IPS-20b (cell line): ENCODE results near the gene ABLIM2.

ENCODE experiments used
- H3K27ac ChIP-seq: one replicate; pipeline ENCODE4 v1.5.1; 2013; ENCODE audit warnings: low read length
- H3K27me3 ChIP-seq: 2 replicates; pipeline ENCODE4 v1.6.1; 2013; ENCODE audit warnings: mild to moderate bottlenecking, low read length, inconsistent platforms; ENCODE audit not compliant: insufficient read depth
- H3K36me3 ChIP-seq: 2 replicates; pipeline ENCODE4 v1.6.1; 2013; ENCODE audit warnings: low read depth, mild to moderate bottlenecking, inconsistent platforms, low read length, moderate library complexity; ENCODE audit not compliant: insufficient read depth
- H3K4me1 ChIP-seq: 2 replicates; pipeline ENCODE4 v1.6.1; 2013; ENCODE audit warnings: mild to moderate bottlenecking, control low read depth, inconsistent platforms, low read length, moderate library complexity; ENCODE audit not compliant: insufficient read depth
- H3K4me3 ChIP-seq: 2 replicates; pipeline ENCODE4 v1.5.1; 2013; ENCODE audit warnings: mild to moderate bottlenecking, low read length, inconsistent platforms
- H3K9ac ChIP-seq: 2 replicates; pipeline ENCODE4 v1.6.1; 2013; ENCODE audit warnings: low read depth, mild to moderate bottlenecking, inconsistent platforms, low read length, moderate library complexity
- H3K9me3 ChIP-seq: 2 replicates; pipeline ENCODE4 v1.6.1; 2013; ENCODE audit warnings: mild to moderate bottlenecking, low read depth, low read length, inconsistent platforms; ENCODE audit not compliant: insufficient read depth

Gene ABLIM2

GRCh38 chr4:8119877-8120276 lies 38.7 kb downstream of the ABLIM2 start:
- H3K4me1 ChIP-seq: no peaks in the 10 kb centered on the region
- no peaks in the 10 kb centered on the region for H3K27me3 ChIP-seq
- H3K9me3 ChIP-seq: no peaks in the 10 kb centered on the region
- H3K4me3 ChIP-seq: no peak overlapping the region
- H3K9ac ChIP-seq: no peak overlapping the region
- no peak overlapping the region for H3K27ac ChIP-seq
- no peaks in the 10 kb centered on the region for H3K36me3 ChIP-seq

DNA sequence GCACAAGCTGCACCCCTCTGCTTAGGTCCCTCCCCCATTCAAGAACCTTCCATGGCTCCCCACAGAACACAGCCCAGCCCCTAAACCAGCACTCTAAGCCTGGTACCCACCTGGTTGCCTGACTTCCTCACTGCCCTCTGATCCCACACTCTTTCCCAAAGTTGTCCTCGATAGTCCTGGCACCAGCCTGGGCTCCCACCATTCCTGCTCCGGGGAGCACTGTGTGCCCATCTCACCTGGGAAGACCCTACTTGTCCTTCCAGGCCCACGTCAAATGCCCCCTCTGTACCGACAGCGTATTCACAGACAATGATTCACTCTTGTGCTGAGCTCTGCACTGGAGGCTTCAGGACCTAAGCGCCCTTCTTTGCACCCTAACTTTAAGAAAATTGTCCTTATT lies 40.1 kb downstream of the ABLIM2 start:
- Histone ChIP-seq H3K36me3 (no peaks in the 10 kb centered on the region), H3K9ac (no peak overlapping the region), H3K4me3 (no peak overlapping the region), H3K4me1 (no peaks in the 10 kb centered on the region), H3K27me3 (no peaks in the 10 kb centered on the region), H3K9me3 (no peaks in the 10 kb centered on the region), H3K27ac (no peak overlapping the region)

- no peaks in the 10 kb centered on the region for H3K9me3 ChIP-seq
- no peak overlapping the region for H3K27ac ChIP-seq
- H3K9ac ChIP-seq: no peak overlapping the region
- H3K36me3 ChIP-seq: no peaks in the 10 kb centered on the region
- no peak overlapping the region for H3K4me3 ChIP-seq
- H3K4me1 ChIP-seq: no peaks in the 10 kb centered on the region
- H3K27me3 ChIP-seq: no peaks in the 10 kb centered on the region
These were observed 40.6 kb downstream of the ABLIM2 start for GRCh38 chr4:8118035-8118434.

- no peaks in the 10 kb centered on the region for H3K27me3 ChIP-seq
- no peaks in the 10 kb centered on the region for H3K9me3 ChIP-seq
- H3K27ac ChIP-seq: no peak overlapping the region
- no peaks in the 10 kb centered on the region for H3K36me3 ChIP-seq
- H3K4me1 ChIP-seq: peaks cover 2% of the 10 kb centered on the region; the same call in 1 of the 2 replicates
- H3K9ac ChIP-seq: no peak overlapping the region
- no peak overlapping the region for H3K4me3 ChIP-seq
These were observed 41.3 kb downstream of the ABLIM2 start for GRCh38 chr4:8117278-8117682.

- H3K4me3 ChIP-seq: no peak overlapping the region
- H3K27me3 ChIP-seq: no peaks in the 10 kb centered on the region
- H3K27ac ChIP-seq: no peak overlapping the region
- H3K9ac ChIP-seq: no peak overlapping the region
- H3K36me3 ChIP-seq: no peaks in the 10 kb centered on the region
- no peaks in the 10 kb centered on the region for H3K9me3 ChIP-seq
- peaks cover 11% of the 10 kb centered on the region; the same call in 1 of the 2 replicates for H3K4me1 ChIP-seq
These were observed 42.7 kb downstream of the ABLIM2 start for GRCh38 chr4:8115916-8116315.

- H3K27me3 ChIP-seq: no peaks in the 10 kb centered on the region
- no peak overlapping the region for H3K4me3 ChIP-seq
These were observed 43.5 kb downstream of the ABLIM2 start for GRCh38 chr4:8115203-8115520.

DNA sequence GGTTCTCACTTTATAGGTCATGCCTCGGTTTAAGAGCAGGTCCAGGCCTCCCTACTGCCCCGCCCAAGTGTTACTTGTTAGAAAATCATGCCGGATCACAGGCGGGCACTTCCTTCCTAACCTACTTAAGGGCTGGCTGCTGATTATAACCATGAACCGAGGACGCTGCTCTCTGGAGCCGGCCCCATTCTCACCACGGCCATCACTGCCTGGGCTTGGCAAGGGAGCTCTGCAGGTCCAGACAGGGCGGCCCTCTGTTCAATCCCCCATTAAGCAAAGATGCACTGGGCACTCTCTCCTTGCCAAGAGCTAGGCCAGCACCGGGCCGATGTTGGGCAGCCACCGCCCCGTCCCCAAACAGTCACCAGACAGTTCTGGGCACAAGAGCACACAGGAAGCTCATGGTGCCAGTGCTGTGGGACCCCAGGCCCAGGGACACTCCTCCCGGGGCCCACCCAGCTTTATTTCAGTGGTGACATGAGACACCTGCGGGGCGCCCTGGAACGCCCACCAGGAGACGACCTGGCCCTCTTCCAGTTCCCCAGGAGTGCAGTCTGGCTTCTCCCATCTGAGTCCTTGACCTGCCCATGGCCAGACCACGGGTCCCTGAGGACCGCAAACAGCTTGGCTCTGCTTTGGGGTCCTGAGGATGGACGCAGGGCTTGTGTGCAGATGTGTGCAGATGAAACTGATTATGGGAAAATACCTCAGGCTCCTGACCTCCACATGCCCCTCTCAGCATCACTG lies 44.0 kb downstream of the ABLIM2 start:
- H3K27me3 ChIP-seq: no peaks in the 10 kb centered on the region
- no peaks in the 10 kb centered on the region for H3K9me3 ChIP-seq
- H3K9ac ChIP-seq: no peak overlapping the region
- peaks cover 21% of the 10 kb centered on the region; the same call in 1 of the 2 replicates for H3K4me1 ChIP-seq
- H3K36me3 ChIP-seq: no peaks in the 10 kb centered on the region
- H3K4me3 ChIP-seq: no peak overlapping the region
- H3K27ac ChIP-seq: no peak overlapping the region

More at GRCh38 chr4:8115203-8115520, 43.5 kb downstream of the ABLIM2 start:
- Histone ChIP-seq H3K27ac (no peak overlapping the region), H3K9me3 (no peaks in the 10 kb centered on the region), H3K36me3 (no peaks in the 10 kb centered on the region), H3K4me1 (peaks cover 16% of the 10 kb centered on the region; the same call in 1 of the 2 replicates), H3K9ac (no peak overlapping the region)

GRCh38 chr4:8113611-8114377 lies 44.8 kb downstream of the ABLIM2 start:
- no peak overlapping the region for H3K9ac ChIP-seq
- no peaks in the 10 kb centered on the region for H3K9me3 ChIP-seq
- no peak overlapping the region for H3K27ac ChIP-seq
- H3K27me3 ChIP-seq: no peaks in the 10 kb centered on the region
- peaks cover 21% of the 10 kb centered on the region; the same call in 1 of the 2 replicates for H3K4me1 ChIP-seq
- no peaks in the 10 kb centered on the region for H3K36me3 ChIP-seq
- no peak overlapping the region for H3K4me3 ChIP-seq

GRCh38 chr4:8112672-8113071 lies 45.9 kb downstream of the ABLIM2 start:
- H3K9ac ChIP-seq: no peak overlapping the region
- no peaks in the 10 kb centered on the region for H3K27me3 ChIP-seq
- H3K4me3 ChIP-seq: no peak overlapping the region
- peaks cover 21% of the 10 kb centered on the region; the same call in 1 of the 2 replicates for H3K4me1 ChIP-seq
- no peaks in the 10 kb centered on the region for H3K36me3 ChIP-seq
- H3K9me3 ChIP-seq: no peaks in the 10 kb centered on the region
- H3K27ac ChIP-seq: no peak overlapping the region

GRCh38 chr4:8112036-8112576 lies 46.5 kb downstream of the ABLIM2 start:
- no peak overlapping the region for H3K27ac ChIP-seq
- H3K36me3 ChIP-seq: no peaks in the 10 kb centered on the region
- H3K9ac ChIP-seq: 0 out of 2 replicates have a peak overlapping the region, but pooled peaks have one; percentile 7
- H3K4me1 ChIP-seq: peaks cover 21% of the 10 kb centered on the region; the same call in 1 of the 2 replicates
- H3K9me3 ChIP-seq: no peaks in the 10 kb centered on the region
- no peaks in the 10 kb centered on the region for H3K27me3 ChIP-seq
- H3K4me3 ChIP-seq: no peak overlapping the region

GRCh38 chr4:8110071-8110986 lies 48.3 kb downstream of the ABLIM2 start:
- Histone ChIP-seq H3K27me3 (no peaks in the 10 kb centered on the region), H3K9me3 (no peaks in the 10 kb centered on the region), H3K36me3 (no peaks in the 10 kb centered on the region), H3K27ac (peak overlapping the region; percentile 16), H3K4me3 (no peak overlapping the region), H3K4me1 (peaks cover 21% of the 10 kb centered on the region; the same call in 1 of the 2 replicates), H3K9ac (peak overlapping the region; percentile 35; the same call in 1 of the 2 replicates)
